HL-60/S4 treated with retinoic acid at 250 ng/mL for 4 days and 3 days (cell line): ENCODE results near the gene SHC2.

Experiments
- in situ Hi-C: fragments of 300-500 bp; cut with MboI; formaldehyde crosslinking; loops from 2 replicates; pipeline ENCODE4 v1.7.0; 2022; ENCODE audit warnings: low sequenced_read_pairs

SHC2 gene

DNA sequence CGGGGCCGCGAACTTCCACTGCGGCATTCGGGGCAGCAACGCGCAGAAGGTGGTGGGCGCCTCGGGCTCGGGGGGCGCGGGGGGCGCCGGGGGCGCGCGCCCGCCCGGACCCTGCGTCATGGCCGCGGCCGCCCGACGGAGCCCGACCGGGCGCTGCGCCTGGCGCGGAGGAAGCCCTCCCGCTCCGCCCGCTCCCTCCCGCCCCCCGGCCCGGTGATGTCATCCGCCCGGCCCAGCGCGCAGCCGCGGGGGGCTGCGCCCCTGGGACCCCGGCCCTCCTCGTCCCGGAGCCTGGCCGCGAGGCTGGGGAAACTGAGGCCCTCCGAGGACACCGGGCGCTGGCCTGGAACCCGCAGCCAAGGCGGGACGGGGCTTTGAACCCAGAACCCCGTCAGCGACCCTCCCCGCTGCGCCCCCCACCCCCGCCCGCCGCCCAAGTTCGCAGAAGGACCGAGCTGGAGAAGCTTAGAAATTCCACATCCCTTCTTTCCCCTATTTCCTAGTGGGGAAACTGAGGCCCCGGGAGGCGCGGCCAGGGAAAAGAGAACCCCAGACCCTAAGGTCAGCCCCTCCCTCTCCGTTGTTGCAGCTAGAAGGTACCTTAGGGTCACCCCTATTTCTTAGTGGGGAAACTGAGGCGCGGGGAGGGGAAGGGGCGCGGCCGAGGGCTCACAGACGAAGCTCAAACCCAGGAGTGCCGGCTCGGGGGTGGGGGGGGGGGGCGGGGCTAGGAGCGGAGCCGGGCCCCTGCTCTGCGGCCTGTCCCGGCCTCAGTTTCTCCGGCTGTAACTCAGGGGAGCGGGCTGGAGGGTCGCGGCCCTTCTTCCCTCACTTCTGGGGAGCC lies at the start of gene SHC2:
Gene SHC2 (minus strand): TSS at position 157 of the 844 bp plus-strand sequence. CDS start 37 bp downstream, at position 120.
- in situ Hi-C loops: no loop called here

DNA sequence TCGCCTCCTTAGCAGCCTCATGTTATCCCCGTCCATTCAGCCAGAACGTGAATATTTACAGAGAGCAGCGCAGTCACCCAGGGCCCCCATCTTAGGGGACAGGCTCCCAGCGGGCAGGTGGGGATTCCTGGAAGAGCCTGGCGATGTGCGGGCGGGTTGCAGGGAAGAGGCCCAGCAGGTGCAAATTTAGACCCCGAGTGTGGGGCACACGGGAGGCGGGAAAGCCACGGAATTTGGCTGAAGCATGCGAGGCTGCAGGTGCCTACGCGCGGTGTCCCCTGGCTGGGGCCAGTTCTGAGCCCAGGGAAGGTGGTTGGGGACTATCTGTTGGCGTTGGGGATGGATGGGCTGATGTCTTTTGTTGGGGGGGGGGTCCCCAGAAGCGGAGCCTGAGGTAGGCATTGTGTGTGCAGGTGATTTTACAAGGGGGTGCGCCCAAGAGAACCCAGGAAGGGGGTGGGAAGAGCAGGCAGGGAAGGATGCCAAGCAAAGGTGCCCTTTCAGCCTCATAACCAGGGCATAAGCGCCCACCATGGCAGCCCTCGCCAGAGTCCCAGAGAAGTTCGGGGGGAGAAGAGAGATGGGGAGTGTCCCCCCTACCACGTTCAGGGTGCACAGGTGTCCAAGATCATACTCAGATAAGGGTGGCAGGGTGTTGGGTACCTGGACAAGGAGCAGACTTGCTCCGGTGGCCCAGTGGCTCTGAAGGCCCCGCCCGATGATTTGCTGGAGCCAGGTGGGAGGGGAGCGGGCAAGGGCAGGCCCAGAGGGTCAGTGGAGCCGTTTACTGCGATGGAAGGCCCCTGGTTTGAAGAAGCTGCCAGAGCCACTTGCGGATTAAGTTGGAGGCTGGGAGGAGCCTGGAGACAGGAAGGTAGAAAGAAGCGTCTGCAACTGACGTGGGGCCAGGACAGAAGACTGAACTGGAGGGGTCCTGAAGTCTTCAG lies 47.6 kb upstream of the SHC2 start:
- in situ Hi-C loops: no loop called here

- in situ Hi-C loops: no loop called here
Measured at GRCh38 chr19:507286-508203, 46.7 kb upstream of the SHC2 start, which contains the start of gene TPGS1. Gene TPGS1 (plus strand): TSS chr19:507497. CDS start chr19:507507, 10 bp downstream.

DNA sequence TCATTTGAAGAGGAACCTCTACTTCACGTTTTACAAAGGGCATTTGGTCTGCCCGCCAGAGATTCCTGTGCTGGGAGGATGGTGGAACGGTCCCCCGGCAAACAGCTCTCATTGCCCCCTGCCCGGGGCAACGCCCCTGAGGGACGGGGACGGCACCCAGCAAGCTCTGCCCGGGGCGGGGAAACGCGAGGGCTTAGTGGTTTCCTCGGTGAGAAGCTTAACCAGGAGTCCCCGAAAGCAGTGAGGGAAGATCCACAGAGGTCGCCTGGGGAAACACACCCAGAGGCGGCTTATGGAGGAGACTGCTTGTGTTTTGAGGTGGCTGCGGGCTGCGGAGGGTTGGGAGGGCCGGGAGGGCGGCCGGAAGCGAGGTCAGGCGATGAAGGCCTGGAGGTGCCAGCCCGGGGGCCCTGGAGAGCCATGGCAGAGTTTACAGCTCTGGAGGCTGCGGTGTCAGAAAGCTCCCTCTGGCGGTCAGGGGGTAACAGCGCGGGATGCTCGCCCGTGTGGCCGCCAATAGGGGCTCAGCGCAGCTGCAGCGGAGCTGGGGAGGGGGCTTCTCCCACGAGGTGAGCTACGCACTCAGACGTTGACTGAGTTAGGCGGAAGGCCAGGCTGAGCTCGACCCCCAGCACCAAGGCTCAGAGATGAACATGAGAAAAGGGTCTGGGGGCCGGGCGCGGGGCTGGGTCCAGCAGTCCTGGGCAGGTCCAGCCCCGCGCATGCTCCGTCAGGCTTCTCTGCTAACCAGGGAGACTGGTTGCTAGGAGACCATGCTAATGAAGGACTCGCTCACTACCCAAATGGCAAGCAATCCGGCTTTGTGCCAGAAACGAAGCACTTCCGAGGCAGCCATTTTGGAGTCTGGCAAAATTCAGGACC lies 45.8 kb upstream of the SHC2 start:
- in situ Hi-C loops: no loop called here

DNA sequence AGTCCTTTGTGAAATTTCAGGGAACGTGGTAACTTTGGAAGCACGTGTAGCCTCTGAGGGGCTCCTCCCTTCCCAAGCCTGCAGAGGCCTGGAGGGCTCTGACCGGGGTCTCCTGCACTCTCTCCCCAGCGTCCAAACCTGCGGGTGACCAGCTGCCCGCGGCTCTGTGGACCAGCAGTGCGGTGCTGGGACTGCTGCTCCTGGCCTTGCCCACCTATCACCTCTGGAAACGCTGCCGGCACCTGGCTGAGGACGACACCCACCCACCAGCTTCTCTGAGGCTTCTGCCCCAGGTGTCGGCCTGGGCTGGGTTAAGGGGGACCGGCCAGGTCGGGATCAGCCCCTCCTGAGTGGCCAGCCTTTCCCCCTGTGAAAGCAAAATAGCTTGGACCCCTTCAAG lies 43.8 kb upstream of the SHC2 start:
- in situ Hi-C loops: no loop called here

DNA sequence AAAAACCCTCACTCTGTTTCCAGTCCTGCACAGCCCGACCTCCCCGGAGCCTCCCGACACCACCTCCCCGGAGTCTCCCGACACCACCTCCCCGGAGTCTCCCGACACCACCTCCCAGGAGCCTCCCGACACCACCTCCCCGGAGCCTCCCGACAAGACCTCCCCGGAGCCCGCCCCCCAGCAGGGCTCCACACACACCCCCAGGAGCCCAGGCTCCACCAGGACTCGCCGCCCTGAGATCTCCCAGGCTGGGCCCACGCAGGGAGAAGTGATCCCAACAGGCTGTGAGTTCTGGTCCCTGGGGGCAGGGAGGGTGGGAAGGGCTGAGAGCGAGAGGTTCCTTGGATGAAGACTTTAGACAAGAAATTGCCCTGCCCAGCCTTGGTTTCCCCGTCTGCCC lies 40.8 kb upstream of the SHC2 start:
- in situ Hi-C loops: no loop called here

DNA sequence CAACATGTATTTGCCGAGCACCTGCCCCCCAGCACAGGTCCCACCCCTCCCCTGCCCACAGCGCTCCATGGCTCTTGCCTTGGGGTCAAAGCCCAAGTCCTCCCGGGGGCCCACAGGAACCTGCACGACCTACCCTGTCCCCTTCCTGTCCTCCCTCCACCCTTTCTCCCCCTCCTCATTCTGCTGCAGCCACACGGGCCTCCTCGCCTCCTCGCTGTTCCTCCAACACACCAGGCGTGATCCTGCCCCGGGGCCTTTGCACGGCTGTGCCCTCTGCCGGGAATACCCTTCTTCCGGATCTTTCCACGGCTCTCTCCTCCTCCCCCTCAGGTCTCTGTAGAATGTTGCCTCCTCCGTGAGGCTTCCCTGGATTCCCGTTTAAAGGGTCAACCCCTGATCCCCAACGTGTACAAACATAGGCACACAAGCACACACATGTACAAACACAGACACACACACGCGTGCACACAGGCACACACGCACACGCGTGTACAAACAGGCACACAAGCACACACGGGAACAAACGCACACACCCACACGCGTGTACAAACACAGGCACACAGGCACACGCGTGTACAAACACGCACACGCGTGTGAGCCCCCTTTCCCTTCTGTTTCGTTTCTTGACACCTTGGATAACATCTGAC lies 38.3 kb upstream of the SHC2 start:
- in situ Hi-C loops: no loop called here

DNA sequence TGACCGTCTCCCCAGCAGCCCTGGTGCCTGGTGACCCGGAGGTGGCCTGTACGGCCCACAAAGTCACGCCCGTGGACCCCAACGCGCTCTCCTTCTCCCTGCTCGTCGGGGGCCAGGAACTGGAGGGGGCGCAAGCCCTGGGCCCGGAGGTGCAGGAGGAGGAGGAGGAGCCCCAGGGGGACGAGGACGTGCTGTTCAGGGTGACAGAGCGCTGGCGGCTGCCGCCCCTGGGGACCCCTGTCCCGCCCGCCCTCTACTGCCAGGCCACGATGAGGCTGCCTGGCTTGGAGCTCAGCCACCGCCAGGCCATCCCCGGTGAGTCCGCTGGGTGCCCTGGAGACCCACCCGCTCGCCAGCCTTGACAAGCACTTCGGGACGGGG lies 37.7 kb upstream of the SHC2 start:
- in situ Hi-C loops: no loop called here

- in situ Hi-C loops: no loop called here
Measured at GRCh38 chr19:497869-498510, 37.2 kb upstream of the SHC2 start.

DNA sequence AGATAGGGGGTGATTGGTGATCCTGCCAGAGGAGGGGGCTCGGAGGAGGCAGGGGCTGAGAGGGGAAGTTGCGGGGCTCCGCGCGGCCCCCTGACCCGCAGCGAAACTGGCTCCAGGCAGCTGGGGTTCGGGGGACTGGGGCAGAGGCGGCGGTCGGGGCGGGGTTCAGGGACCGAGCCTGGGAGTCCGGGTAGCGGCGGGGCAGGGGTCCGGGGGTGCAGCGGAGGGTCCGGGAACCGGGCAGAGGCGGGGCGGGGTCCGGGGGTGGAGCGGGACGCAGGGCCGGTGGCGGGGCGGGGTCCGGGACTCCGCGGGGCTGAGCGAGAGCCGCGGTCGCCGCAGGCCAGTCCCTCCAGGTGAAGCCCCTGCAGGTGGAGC lies 36.6 kb upstream of the SHC2 start:
- in situ Hi-C loops: no loop called here

- in situ Hi-C loops: no loop called here
Measured at GRCh38 chr19:496986-497385, 36.2 kb upstream of the SHC2 start.

- in situ Hi-C loops: no loop called here
Measured at GRCh38 chr19:496112-496665, 35.4 kb upstream of the SHC2 start, which contains the start of gene MADCAM1. Gene MADCAM1 (plus strand): TSS chr19:496486. CDS start chr19:496500, 14 bp downstream.

GRCh38 chr19:495402-496111 lies 34.7 kb upstream of the SHC2 start:
- in situ Hi-C loops: no loop called here

GRCh38 chr19:495081-495401 lies 34.2 kb upstream of the SHC2 start:
- in situ Hi-C loops: no loop called here

DNA sequence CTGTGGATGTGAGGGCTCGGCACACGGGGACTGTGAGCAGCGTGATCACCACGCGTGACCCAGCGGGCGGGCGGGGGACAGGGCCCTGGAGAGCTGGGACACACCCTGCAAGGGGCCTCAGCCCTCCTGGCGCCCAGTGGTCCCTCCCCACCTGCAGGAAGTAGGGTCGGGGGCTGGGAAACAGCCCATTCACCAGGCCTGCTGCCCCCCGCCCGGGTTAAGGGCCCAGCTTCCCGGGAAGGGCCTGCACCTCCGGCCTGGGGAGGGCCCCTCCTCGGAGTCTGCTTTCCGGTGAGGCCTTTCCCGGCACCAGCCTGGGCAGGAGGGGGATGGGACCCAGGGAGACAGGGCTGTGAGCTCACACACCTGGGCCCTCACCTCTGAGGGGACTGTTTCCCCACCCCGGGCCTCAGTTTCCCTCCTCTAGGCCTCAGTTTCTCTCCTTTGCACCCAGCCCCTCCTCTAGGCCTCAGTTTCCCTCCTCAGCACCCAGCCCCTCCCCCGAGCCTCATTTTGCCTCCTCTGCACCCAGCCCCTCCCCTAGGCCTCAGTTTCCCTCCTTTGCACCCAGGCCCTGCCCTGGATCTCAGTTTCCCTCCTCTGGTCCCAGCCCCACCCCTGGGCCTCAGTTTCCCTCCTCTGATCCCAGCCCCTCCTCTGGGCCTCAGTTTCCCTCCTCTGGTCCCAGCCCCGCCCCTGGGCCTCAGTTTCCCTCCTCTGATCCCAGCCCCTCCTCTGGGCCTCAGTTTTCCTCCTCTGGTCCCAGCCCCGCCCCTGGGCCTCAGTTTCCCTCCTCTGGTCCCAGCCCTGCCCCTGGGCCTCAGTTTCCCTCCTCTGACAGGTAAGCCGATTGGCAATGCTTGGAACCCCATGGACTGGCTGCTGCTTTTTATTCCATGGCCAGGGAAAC lies 33.6 kb upstream of the SHC2 start:
- in situ Hi-C loops: no loop called here

DNA sequence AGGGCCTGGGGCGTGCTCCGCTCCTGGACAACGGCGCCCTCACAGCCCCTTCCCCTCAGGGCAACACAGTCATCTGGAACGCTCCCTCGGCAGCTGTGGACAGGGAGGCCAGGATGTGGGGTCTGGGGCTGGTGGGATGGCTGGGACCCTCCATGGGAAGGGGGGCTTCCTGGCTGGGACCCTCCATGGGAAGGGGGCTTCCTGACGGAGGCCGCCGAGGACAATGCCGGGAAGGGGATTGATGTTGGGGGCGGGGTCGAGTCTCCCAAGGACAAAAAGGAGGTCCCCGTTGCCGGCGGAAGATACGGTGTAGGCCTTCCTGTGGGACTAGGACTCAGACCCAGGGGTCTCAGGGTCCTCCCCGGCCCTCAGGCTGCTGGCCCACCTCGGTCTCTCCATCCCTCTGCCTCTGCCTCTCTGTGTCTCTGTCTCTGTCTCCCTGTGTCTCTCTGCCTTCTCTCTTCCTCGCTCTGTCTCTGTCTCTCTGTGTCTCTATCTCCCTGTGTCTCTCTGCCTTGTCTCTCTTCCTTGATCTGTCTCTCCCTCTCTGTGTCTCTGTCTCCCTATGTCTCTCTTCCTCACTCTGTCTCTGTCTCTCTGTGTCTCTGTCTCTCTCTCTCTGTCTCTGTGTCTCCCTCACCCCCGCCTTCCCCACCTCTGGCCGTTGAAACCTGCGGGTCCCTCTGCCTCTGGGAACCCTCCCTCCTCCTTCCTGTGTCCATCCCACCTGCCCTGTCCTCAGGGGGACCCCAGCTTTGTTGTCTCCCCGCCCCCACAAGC lies 32.7 kb upstream of the SHC2 start:
- in situ Hi-C loops: no loop called here
